Thyroid gland (tissue), 4 donors: ENCODE results near the gene ANKRD60.

ENCODE experiments used
- POLR2A ChIP-seq, 2 donors: fragments of 450-650 bp; IDR thresholded peaks; one replicate each; pipeline ENCODE4 v1.6.1; 2017; ENCODE audit warnings: antibody characterized with exemption in 2 of 2, mild to moderate bottlenecking in 2 of 2, moderate library complexity in 1 of 2
- TF ChIP-seq, protein P1 (sequence below), 6 experiments: fragments of 200-600 bp in 3 of 6; fragments of 450-650 bp in 3 of 6; sonication (generic) in 3 of 6; IDR thresholded peaks; one replicate each; pipeline ENCODE4 v1.5.1; 2016 to 2019; ENCODE audit warnings: antibody characterized with exemption in 6 of 6, mild to moderate bottlenecking in 2 of 6, inconsistent platforms in 1 of 6, moderate library complexity in 1 of 6

DNA sequence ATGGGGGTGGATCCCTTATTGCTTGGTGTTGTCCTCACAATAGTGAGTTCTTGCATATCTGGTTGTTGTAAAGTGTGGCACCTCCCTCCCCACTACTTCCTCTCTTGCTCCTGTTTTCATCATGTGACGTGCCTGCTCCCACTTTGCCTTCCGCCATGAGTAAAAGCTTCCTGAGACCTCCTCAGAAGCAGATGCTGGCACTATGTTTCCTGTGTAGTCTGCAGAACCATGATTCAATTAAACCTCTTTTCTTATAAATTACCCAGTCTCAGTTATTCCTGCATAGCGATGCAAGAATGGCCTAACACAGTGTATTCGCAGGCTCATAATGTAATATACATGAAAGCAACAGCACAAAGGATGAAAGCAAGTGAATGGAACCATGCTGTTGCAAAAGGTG lies 28.4 kb upstream of the ANKRD60 start:
- TF ChIP-seq, protein P1, sequence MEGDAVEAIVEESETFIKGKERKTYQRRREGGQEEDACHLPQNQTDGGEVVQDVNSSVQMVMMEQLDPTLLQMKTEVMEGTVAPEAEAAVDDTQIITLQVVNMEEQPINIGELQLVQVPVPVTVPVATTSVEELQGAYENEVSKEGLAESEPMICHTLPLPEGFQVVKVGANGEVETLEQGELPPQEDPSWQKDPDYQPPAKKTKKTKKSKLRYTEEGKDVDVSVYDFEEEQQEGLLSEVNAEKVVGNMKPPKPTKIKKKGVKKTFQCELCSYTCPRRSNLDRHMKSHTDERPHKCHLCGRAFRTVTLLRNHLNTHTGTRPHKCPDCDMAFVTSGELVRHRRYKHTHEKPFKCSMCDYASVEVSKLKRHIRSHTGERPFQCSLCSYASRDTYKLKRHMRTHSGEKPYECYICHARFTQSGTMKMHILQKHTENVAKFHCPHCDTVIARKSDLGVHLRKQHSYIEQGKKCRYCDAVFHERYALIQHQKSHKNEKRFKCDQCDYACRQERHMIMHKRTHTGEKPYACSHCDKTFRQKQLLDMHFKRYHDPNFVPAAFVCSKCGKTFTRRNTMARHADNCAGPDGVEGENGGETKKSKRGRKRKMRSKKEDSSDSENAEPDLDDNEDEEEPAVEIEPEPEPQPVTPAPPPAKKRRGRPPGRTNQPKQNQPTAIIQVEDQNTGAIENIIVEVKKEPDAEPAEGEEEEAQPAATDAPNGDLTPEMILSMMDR (IDR thresholded peaks at IDR 0.05), result no peak
- TF ChIP-seq POLR2A (IDR thresholded peaks at IDR 0.05), result no peak
